ENCODE measurements around the gene LDLRAD3. TPM values are rescaled to one million over a fixed set of nuclear protein-coding genes. Genes with fewer than 3 reads are reported as not detected.

The LDLRAD3 gene
- polyA plus RNA-seq, 1 of the 3 experiments (the other 2 are of a cell fraction), result 10.6 TPM

- H2AFZ ChIP-seq (ENCODE audit: low read depth), result no peak overlapping the region
- WGBS (ENCODE audit: low lambda C conversion rate), result 84% methylated on average over 3 of the region's 3 CpGs
- H3K4me2 ChIP-seq, result no peak overlapping the region
- peaks cover 0 to 2% of the 10 kb centered on the region in 2 experiments; a peak in 1 of 4 replicates for H3K4me1 ChIP-seq (ENCODE audit: control insufficient read depth in 1 of 2, insufficient read depth in 2 of 2, low read depth in 1 of 2, low read length in 1 of 2)
- TF ChIP-seq RFX5 (IDR thresholded peaks at IDR 0.05; ENCODE audit: low read length) (no peak), MEF2A (IDR thresholded peaks at IDR 0.05; ENCODE audit: borderline replicate concordance, low read depth) (no peak), ELF1 (IDR thresholded peaks at IDR 0.05) (no peak), FOXJ3 (CRISPR knock-in tag; IDR thresholded peaks at IDR 0.05) (no peak)
- no peaks in the 10 kb centered on the region for H3K9me3 ChIP-seq
- CTCF ChIA-PET, result interaction anchor here (1.0 to 2.8 kb wide), 3 partner anchors 9 to 318 kb away, joined by 3 to 9 read pairs (median 7); no protein-coding TSS in a partner anchor
- no peak overlapping the region for H3K27ac ChIP-seq (ENCODE audit: low read depth in 2 of 2, low read length in 1 of 2)
- no peaks in the 10 kb centered on the region for H3K9me2 ChIP-seq
- H3K79me2 ChIP-seq (ENCODE audit: insufficient read depth), result no peaks in the 10 kb centered on the region
- H3K27me3 ChIP-seq (ENCODE audit: insufficient read depth), result no peaks in the 10 kb centered on the region
- no peaks in the 10 kb centered on the region for H3K36me3 ChIP-seq (replicated peaks in 1 of 2; ENCODE audit: control insufficient read depth in 1 of 2, insufficient read depth in 2 of 2, low read length in 1 of 2)
- H4K20me1 ChIP-seq (ENCODE audit: insufficient read depth), result no peaks in the 10 kb centered on the region
- H3K9ac ChIP-seq, result no peak overlapping the region
- DNase-seq, result no peak
- POLR2A ChIA-PET, result no interaction called here
- no peaks in the 10 kb centered on the region for H3F3A ChIP-seq (replicated peaks; ENCODE audit: insufficient read depth)
- H3K4me3 ChIP-seq (ENCODE audit: low read depth in 2 of 2, low read length in 1 of 2), result no peak overlapping the region
Measured at GRCh38 chr11:36139767-36140166, 195.9 kb downstream of the LDLRAD3 start.

GRCh38 chr11:36141196-36141953 is 197.5 kb downstream of the LDLRAD3 start:
- Histone ChIP-seq H3K27me3 (ENCODE audit: insufficient read depth) (no peaks in the 10 kb centered on the region), H3K4me1 (ENCODE audit: control insufficient read depth in 1 of 2, insufficient read depth in 2 of 2, low read depth in 1 of 2, low read length in 1 of 2) (no peaks in the 10 kb centered on the region), H3K36me3 (replicated peaks in 1 of 2; ENCODE audit: control insufficient read depth in 1 of 2, insufficient read depth in 2 of 2, low read length in 1 of 2) (no peaks in the 10 kb centered on the region), H2AFZ (ENCODE audit: low read depth) (no peak overlapping the region), H3K4me2 (no peak overlapping the region), H4K20me1 (ENCODE audit: insufficient read depth) (no peaks in the 10 kb centered on the region), H3F3A (replicated peaks; ENCODE audit: insufficient read depth) (no peaks in the 10 kb centered on the region), H3K9ac (no peak overlapping the region), H3K79me2 (ENCODE audit: insufficient read depth) (no peaks in the 10 kb centered on the region), H3K9me2 (no peaks in the 10 kb centered on the region), H3K27ac (ENCODE audit: low read depth in 2 of 2, low read length in 1 of 2) (no peak overlapping the region), H3K9me3 (no peaks in the 10 kb centered on the region), H3K4me3 (ENCODE audit: low read depth in 2 of 2, low read length in 1 of 2) (no peak overlapping the region)
- TF ChIP-seq TCF12 (IDR thresholded peaks at IDR 0.05), result no peak
- TF ChIP-seq TEAD4 (IDR thresholded peaks at IDR 0.05; ENCODE audit: borderline replicate concordance, insufficient read depth), result no peak
- no peak for TF ChIP-seq PBX3 (IDR thresholded peaks at IDR 0.05)
- TF ChIP-seq NRF1 (IDR thresholded peaks at IDR 0.05; ENCODE audit: low read depth, low read length), result no peak
- no peak for TF ChIP-seq REST (IDR thresholded peaks at IDR 0.05; ENCODE audit: low read depth, low read length)
- TF ChIP-seq JUND (IDR thresholded peaks at IDR 0.05), result no peak
- TF ChIP-seq CTCF (IDR thresholded peaks at IDR 0.05), result no peak
- no peak for TF ChIP-seq CHD2 (IDR thresholded peaks at IDR 0.05; ENCODE audit: low read length, partially characterized antibody)
- no peak for TF ChIP-seq YY1 (IDR thresholded peaks at IDR 0.05; ENCODE audit: low read depth)
- TF ChIP-seq FOXM1 (IDR thresholded peaks at IDR 0.05; ENCODE audit: low read depth), result no peak
- no peak for TF ChIP-seq RCOR1 (IDR thresholded peaks at IDR 0.05; ENCODE audit: low read length)
- no peak for TF ChIP-seq NFIC (IDR thresholded peaks at IDR 0.05; ENCODE audit: borderline replicate concordance)
- no peak for TF ChIP-seq USF1 (IDR thresholded peaks at IDR 0.05; ENCODE audit: borderline replicate concordance, low read depth)
- DNase-seq, result no peak
- WGBS (ENCODE audit: low lambda C conversion rate), result 91% methylated on average over 11 of the region's 12 CpGs
- CTCF ChIA-PET, result interaction anchor here (1.0 to 2.8 kb wide), 5 partner anchors 9 to 526 kb away, joined by 3 to 9 read pairs (median 4); no protein-coding TSS in a partner anchor
- POLR2A ChIA-PET, result no interaction called here

All from SK-N-SH (cell line).